ENCODE results near the gene ME2. TPM values are rescaled to one million over a fixed set of nuclear protein-coding genes. Genes with fewer than 3 reads are reported as not detected.

Gene ME2
- total and polyA plus RNA-seq, 2 donors (not counting 1 experiment from before 2014, with no cell fraction given): 28.4 to 57.8 TPM

DNA sequence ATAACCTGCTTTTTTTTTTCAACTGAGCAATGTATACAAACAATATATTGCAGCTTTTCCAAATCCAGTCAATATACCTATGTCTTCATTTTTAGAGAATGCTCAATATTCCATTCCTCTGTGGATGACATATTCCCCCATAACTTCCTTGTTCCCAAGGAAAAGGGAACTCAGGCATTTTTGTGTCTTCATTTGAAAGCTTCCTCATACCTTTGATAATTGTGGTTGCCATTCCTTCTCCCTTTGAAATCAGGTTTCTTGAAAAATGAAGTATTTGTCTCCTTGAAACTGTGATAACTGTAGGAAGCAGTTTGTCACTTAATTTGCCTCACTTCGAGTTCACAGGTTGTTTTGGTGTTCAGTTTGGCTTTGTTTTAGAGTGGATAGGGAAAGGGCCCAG is 102.5 kb downstream of the ME2 start:
- DNase-seq (no peak), ATAC-seq (ENCODE audit: low read depth) (no peak)
- Mint-ChIP-seq H3K27ac (no peak overlapping the region), H3K27me3 (no peaks in the 10 kb centered on the region), H3K9me3 (ENCODE audit: insufficient read depth) (peaks cover 3% of the 10 kb centered on the region), H3K4me3 (no peak overlapping the region), H3K4me1 (no peaks in the 10 kb centered on the region)
- Histone ChIP-seq H3K9me3 (ENCODE audit: control extremely low read depth in 1 of 3, control insufficient read depth in 2 of 3, insufficient read depth in 1 of 3, low read length in 2 of 3) (peaks cover 0 to 12% (median 10%) of the 10 kb centered on the region in 3 donors), H3K4me3 (ENCODE audit: control extremely low read depth in 1 of 5, extremely low read depth in 1 of 5, insufficient read depth in 1 of 5, low read depth in 2 of 5, low read length in 4 of 5) (no peak overlapping the region), H3K27ac (ENCODE audit: low read length in 2 of 2) (no peak overlapping the region), H3K9ac (ENCODE audit: low read length) (no peak overlapping the region), H3K27me3 (replicated peaks in 1 of 4; ENCODE audit: control extremely low read depth in 1 of 4, control insufficient read depth in 3 of 4, insufficient read depth in 4 of 4, low read length in 3 of 4) (no peaks in the 10 kb centered on the region), H4K20me1 (ENCODE audit: control insufficient read depth, insufficient read depth, low read length, poor library complexity, severe bottlenecking) (no peaks in the 10 kb centered on the region), H2AFZ (ENCODE audit: insufficient read depth, low read depth, low read length, poor library complexity, severe bottlenecking) (no peak overlapping the region), H3K4me1 (ENCODE audit: control insufficient read depth in 2 of 2, insufficient read depth in 2 of 2, low read length in 2 of 2) (no peaks in the 10 kb centered on the region), H3K4me2 (replicated peaks; ENCODE audit: low read depth, low read length, poor library complexity, severe bottlenecking) (no peak overlapping the region), H3K36me3 (replicated peaks in 1 of 2; ENCODE audit: control extremely low read depth in 1 of 2, control insufficient read depth in 1 of 2, extremely low read depth in 1 of 2, insufficient read depth in 2 of 2, low read length in 1 of 2) (peaks cover 0 to 43% of the 10 kb centered on the region in 2 experiments), H3K79me2 (ENCODE audit: control insufficient read depth, insufficient read depth, low read length) (peaks cover 13% of the 10 kb centered on the region)
- POLR2A ChIA-PET: no interaction called here
- 100% methylated on average over 1 of the region's 1 CpG for WGBS (ENCODE audit: insufficient coverage)
- no peak for TF ChIP-seq EZH2 (IDR thresholded peaks at IDR 0.05; ENCODE audit: borderline replicate concordance, insufficient read depth, low read depth, low read length, poor library complexity, severe bottlenecking)
- no peak for TF ChIP-seq CTCF (IDR thresholded peaks at IDR 0.05)
- CTCF ChIA-PET: no interaction called here
- intact Hi-C loops (cut with micrococcal nuclease): no loop called here

- Histone ChIP-seq H3K27me3 (replicated peaks in 1 of 4; ENCODE audit: control extremely low read depth in 1 of 4, control insufficient read depth in 3 of 4, insufficient read depth in 4 of 4, low read length in 3 of 4) (no peaks in the 10 kb centered on the region), H2AFZ (ENCODE audit: insufficient read depth, low read depth, low read length, poor library complexity, severe bottlenecking) (no peak overlapping the region), H3K36me3 (replicated peaks in 1 of 2; ENCODE audit: control extremely low read depth in 1 of 2, control insufficient read depth in 1 of 2, extremely low read depth in 1 of 2, insufficient read depth in 2 of 2, low read length in 1 of 2) (peaks cover 0 to 41% of the 10 kb centered on the region in 2 experiments), H3K9me3 (ENCODE audit: control extremely low read depth in 1 of 3, control insufficient read depth in 2 of 3, insufficient read depth in 1 of 3, low read length in 2 of 3) (peaks cover 0 to 7% (median 4%) of the 10 kb centered on the region in 3 donors), H3K4me2 (replicated peaks; ENCODE audit: low read depth, low read length, poor library complexity, severe bottlenecking) (no peak overlapping the region), H3K79me2 (ENCODE audit: control insufficient read depth, insufficient read depth, low read length) (peaks cover 10% of the 10 kb centered on the region), H3K9ac (ENCODE audit: low read length) (no peak overlapping the region), H3K4me1 (ENCODE audit: control insufficient read depth in 2 of 2, insufficient read depth in 2 of 2, low read length in 2 of 2) (no peaks in the 10 kb centered on the region), H3K27ac (ENCODE audit: low read length in 2 of 2) (no peak overlapping the region), H4K20me1 (ENCODE audit: control insufficient read depth, insufficient read depth, low read length, poor library complexity, severe bottlenecking) (no peaks in the 10 kb centered on the region), H3K4me3 (ENCODE audit: control extremely low read depth in 1 of 5, extremely low read depth in 1 of 5, insufficient read depth in 1 of 5, low read depth in 2 of 5, low read length in 4 of 5) (no peak overlapping the region)
- ChIA-PET POLR2A (no interaction called here), CTCF (no interaction called here)
- Mint-ChIP-seq H3K4me3 (no peak overlapping the region), H3K27me3 (no peaks in the 10 kb centered on the region), H3K27ac (no peak overlapping the region), H3K9me3 (ENCODE audit: insufficient read depth) (peaks cover 3% of the 10 kb centered on the region), H3K4me1 (no peaks in the 10 kb centered on the region)
- no peak for DNase-seq
- WGBS (ENCODE audit: insufficient coverage): 96% methylated on average over 5 of the region's 8 CpGs
- no peak for TF ChIP-seq CTCF (IDR thresholded peaks at IDR 0.05)
- no peak for TF ChIP-seq EZH2 (IDR thresholded peaks at IDR 0.05; ENCODE audit: borderline replicate concordance, insufficient read depth, low read depth, low read length, poor library complexity, severe bottlenecking)
- no peak for ATAC-seq (ENCODE audit: low read depth)
- intact Hi-C loops (cut with micrococcal nuclease): no loop called here
Observed at GRCh38 chr18:50982086-50982801, 103.3 kb downstream of the ME2 start.

Data from B cell (primary cell).